ENCODE measurements around the gene RAB43.
"Not testable (repeated sequence)": the region's sequence is repeated elsewhere in the genome, so short reads cannot be mapped to it uniquely, and the experiment has no call there.

Gene RAB43

GRCh38 chr3:129095285-129095684 is 26.3 kb downstream of the RAB43 start:
- no peak for DNase-seq (ENCODE audit: low spot score)

DNA sequence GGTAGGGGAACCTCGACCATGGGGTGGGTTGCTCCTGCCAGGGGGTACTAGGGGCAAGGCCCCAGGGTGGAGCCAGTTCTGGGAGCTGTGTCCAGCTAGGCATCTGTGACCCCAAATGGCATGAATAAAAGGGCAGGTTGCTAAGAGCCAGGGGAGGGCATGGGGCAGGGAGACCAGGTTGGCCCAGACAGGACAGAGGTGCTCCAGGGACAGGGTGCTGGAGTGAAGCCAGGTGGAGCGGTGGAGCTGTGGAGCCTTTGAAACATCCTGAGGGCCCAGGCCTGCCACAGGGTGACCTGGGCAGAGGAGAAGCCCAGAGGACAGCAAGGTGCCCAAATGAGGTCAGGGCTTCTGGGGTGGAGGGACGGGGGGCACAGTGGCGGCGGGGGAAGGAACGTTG is 33.3 kb downstream of the RAB43 start:
- DNase-seq (ENCODE audit: low spot score): not testable (repeated sequence)

DNA sequence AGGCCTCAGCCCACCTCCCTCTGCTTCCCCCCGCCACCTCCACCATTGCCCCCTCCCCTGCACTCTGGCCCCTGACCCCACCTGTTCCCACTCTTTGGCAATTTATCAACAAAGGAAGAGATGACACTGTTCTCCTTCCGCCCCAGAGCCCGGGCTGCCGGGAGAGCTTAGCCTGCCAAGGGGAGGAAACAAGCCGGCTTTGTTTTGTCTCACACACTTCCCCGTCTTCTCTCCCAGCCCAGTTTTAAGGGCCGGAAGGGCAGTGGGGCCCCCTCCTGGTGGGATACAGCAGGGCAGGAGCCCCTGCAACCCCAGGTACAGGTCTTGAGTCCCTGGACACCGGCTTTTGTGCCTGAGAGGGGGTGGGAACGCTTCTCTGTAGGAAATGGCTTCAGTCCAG is 33.7 kb downstream of the RAB43 start:
- DNase-seq (ENCODE audit: low spot score): not testable (repeated sequence)

- DNase-seq (ENCODE audit: low spot score): peak; percentile 68
These were observed 34.4 kb downstream of the RAB43 start for GRCh38 chr3:129087138-129087702.

GRCh38 chr3:129085818-129086217 is 35.8 kb downstream of the RAB43 start:
- no peak for DNase-seq (ENCODE audit: low spot score)

DNA sequence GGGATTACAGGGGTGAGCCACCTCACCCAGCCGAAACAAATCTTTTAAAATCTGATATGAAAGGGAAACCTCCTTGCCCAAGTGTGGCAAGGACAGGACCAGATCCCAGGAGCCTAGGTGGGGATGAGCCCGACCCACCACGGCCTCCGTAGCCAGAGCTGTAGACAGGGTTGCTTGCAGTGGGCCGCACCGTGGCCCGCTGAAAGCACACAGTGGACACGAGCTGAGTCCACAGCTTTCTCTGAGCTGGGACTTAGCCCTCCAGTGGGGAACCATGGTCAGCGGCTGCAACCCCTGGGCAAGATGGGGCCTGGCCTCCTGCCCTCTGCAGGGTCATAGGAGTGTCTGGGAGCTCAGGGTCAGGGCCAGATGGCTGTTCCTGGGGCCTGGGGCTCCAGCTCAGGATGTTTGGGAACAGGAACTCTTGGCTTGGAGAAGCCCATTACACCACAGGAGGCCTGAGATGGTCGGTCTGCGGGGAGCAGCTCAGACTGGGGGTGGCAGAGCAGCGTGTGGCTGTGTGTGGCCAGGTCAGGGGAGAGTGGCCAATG is 36.4 kb downstream of the RAB43 start:
- no peak for DNase-seq (ENCODE audit: low spot score)

DNA sequence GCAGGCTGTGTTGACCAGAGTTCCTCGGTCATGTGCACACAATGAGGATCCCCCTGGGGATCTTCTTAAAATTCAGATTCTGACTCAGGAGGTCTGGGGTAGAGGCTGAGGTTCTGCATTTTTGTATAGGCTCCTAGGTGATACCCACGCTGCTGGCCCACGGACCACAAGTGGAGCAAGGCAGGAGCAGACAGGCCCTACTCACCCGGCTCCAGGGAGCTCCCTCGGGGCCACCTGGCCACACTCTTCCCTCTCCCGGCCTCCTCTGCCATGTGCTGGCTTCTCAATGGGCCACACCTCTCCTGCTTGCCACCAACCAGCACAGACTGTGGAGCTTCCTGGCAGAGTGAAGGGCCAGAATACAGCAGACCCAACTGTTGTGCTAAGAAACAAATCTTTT is 37.1 kb downstream of the RAB43 start:
- no peak for DNase-seq (ENCODE audit: low spot score)

- DNase-seq (ENCODE audit: low spot score): no peak
These were observed 39.6 kb downstream of the RAB43 start for GRCh38 chr3:129082026-129082425.

- no peak for DNase-seq (ENCODE audit: low spot score)
These were observed 40.1 kb downstream of the RAB43 start for GRCh38 chr3:129081503-129081902.

DNA sequence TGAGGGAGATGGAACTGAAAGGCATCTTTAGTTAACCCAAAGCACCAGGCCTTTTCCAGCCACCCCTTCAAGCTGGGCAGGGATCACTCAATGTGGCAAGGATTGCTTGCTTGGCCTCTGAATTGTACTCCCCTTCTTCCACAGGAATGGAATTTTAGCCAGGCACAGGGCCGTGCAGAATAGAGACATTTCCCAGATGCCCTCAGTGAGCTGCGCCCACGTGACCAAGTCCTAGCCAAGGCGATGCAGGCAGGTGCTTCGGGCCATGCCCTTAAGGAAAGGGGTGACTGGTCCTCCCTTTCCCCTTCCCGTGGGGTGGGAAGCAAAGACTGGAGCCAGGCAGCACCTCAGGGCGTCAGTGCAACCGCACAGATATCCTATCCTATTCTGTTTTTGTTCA is 43.1 kb downstream of the RAB43 start:
- DNase-seq (ENCODE audit: low spot score): no peak

- no peak for DNase-seq (ENCODE audit: low spot score)
These were observed 44.4 kb downstream of the RAB43 start for GRCh38 chr3:129077222-129077621.

GRCh38 chr3:129070086-129070885 is 51.3 kb downstream of the RAB43 start:
- DNase-seq (ENCODE audit: low spot score): no peak

- not testable (repeated sequence) for DNase-seq (ENCODE audit: low spot score)
These were observed 52.1 kb downstream of the RAB43 start for GRCh38 chr3:129069313-129070085.

- no peak for DNase-seq (ENCODE audit: low spot score)
These were observed 53.2 kb downstream of the RAB43 start for GRCh38 chr3:129068291-129068886.

GRCh38 chr3:129067719-129068118 is 53.9 kb downstream of the RAB43 start:
- DNase-seq (ENCODE audit: low spot score): not testable (repeated sequence)

GRCh38 chr3:129065720-129066073 is 55.9 kb downstream of the RAB43 start:
- no peak for DNase-seq (ENCODE audit: low spot score)

GRCh38 chr3:129065016-129065719 is 56.4 kb downstream of the RAB43 start:
- no peak for DNase-seq (ENCODE audit: low spot score)

DNA sequence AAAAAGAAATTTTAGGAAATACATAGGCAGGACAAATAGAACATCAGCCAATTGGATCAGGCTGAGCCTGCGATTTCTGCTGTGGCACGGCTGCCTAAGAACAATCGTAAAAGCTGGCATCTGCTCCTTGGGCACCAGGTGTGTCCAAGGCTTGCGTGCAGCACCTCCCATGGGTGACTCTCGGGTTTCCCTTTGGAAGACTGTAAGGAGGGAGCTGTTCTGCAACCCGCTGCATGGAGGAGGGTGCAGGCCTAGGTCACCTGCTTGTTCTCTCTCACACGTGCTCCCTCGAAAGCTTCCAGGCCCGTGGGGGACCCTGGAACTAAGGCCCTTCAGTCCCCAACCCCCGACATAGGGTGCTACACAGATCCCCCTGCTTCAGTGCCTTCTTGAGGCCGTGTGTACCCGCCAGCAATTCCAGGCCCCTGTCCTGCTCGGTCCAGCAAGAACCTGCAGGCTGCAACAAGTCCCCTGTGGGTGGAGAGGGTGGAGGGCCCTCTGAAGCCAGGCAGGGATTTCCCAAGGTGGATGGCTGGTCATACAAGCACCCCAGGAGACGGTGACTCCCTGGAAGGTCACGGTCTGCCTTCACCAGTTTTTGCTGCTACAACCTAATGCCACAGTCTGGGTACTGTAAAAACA is 57.6 kb downstream of the RAB43 start:
- DNase-seq (ENCODE audit: low spot score): no peak

- no peak for DNase-seq (ENCODE audit: low spot score)
These were observed 58.4 kb downstream of the RAB43 start for GRCh38 chr3:129063091-129063640.

DNA sequence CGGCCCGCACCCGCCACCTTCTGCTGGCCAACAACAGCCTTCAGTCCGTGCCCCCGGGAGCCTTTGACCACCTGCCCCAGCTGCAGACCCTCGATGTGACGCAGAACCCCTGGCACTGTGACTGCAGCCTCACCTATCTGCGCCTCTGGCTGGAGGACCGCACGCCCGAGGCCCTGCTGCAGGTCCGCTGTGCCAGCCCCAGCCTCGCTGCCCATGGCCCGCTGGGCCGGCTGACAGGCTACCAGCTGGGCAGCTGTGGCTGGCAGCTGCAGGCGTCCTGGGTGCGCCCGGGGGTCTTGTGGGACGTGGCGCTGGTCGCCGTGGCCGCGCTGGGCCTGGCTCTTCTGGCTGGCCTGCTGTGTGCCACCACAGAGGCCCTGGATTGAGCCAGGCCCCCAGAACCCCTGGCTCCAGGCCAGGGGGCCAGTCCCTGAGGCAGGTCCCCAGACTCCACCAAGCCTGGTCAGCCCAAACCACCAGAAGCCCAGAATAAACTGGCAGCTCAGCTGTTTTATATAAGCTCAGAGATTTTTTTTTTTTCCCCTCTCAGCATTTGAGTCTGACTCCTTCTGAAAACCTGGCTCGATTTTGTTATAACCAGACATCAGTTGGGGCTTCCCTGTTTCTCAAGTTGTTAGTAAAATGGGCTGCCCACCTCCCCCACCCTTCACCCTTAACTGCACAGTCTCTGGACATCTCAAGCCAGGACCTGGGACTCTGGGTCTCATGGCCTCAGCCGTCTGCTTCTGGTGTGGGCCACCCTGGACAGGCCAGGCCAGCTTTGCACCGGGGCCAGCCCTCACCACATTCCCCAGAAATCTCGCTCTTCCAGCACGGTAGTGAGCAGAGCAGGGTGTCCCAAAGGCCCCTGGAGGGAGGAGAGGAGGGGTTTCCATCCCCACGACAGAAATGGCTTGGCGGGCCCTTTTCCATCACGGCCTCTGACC is 59.4 kb downstream of the RAB43 start:
- no peak for DNase-seq (ENCODE audit: low spot score)

All from AG20443 (cell line).